HPDE6-E6E7 (cell line): ENCODE data around the gene RCOR1.
"Not testable (repeated sequence)": the region's sequence is repeated elsewhere in the genome, so short reads cannot be mapped to it uniquely, and the experiment has no call there.

Experiments
- DNase-seq: peaks from one replicate; pipeline ENCODE4 v3.0.0; 2011; ENCODE audit warnings: missing footprints; ENCODE audit errors: extremely low spot score

RCOR1 gene

DNA sequence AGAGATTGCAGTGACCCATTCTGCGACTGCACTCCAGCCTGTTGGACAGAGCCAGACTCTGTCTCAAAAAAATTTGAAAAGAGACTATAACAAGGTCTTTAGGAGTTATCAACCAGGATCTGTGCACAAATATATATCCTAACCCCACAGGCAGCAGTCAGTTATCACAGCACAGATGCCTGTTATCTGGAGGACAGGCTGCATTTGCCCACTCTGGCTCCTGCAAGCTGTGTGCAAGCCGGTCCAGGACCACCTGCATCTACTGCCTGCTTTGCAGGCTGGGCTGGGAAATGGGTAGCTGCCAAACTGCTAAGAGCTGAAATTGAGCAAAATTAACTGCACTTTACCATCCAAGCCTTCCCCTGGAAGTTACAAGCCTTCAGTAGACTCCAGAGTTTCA is 21.4 kb upstream of the RCOR1 start:
- no peak for DNase-seq

DNA sequence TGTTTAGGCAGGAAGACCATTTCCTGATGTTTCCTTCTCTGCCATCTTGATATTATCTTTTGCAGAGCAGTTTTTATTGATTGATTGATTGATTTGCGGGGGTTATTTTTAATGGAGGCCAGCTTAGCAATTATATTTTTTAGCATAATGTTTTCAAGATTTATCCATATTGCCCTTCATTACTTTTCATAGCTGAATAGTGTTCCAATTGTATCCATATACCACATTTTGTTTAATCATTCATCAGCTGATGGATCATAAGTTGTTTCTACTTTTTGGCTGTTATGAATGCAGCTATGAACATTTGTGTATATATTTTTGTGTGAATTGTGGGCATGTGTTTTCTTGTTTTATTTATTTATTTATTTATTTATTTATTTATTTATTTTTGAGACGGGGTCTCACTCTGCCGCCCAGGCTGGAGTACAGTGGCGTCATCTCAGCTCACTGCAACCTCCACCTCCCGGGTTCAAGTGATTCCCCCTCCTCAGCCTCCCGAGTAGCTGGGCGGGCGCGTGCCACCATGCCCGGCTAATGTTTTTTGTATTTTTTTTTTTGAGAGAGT is 20.9 kb upstream of the RCOR1 start:
- DNase-seq = no peak

GRCh38 chr14:102573161-102573560 is 19.3 kb upstream of the RCOR1 start:
- DNase-seq = not testable (repeated sequence)

DNA sequence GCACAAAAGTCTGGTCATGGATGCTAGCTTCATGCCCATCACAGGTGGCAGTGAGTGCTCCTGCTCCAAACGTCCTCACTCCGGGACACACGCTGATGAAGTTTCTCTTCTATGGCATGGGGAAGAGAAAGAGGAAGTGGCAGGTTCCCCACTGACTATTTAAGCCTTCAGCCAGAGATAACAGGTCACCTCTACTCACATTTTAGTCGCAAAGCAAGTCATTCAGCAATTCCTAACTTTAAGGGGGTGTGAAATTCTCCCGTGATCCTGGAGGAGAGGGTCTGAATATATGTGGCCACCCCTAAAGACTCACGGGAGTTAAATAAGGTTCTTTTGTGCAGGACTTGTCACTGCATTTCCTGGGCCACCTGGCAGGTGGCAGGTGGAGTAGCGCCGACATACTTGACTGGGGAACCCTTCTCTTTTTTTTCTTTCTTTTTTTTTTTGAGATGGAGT is 18.8 kb upstream of the RCOR1 start:
- no peak for DNase-seq

DNA sequence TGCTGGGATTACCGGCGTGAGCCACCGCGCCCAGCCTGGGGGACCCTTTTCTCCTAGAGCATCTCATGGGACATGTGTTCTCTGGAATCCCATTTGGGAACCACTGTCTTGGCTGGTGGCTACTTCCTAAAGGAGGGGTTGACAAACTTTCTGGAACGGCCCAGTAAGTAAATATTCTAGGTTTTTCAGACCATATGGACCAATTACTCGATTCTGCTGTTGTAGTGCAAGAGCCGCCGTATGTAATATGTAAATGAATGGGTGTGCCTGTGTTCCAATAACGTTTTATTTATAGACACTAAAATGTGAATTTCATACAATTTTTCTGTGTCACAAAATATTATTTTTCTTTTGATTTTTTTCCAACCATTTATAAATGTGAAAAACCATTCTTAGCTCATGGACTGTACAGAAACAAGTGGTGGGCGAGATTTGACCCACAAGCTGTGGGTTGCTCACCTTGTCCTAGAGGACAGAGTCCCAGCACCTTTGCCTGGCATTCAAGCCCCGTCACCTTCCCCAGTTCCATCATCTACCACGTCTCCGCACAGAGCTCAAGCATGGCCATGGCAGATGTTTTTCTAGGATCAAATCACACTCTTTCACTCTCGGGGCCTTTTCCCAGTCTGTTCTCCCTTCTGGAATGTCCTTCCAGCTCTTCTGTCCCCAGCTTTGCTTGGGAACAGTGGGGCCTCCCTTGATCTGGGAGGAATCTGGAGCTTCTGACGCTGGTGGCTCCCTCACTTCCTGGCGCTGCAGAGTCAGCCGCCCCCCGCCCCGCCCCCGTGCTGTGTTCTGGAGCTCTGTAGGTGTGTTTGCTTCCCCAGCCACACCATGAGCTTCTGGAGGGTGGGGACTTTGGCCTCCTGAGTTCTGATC is 17.9 kb upstream of the RCOR1 start:
- no peak for DNase-seq

DNA sequence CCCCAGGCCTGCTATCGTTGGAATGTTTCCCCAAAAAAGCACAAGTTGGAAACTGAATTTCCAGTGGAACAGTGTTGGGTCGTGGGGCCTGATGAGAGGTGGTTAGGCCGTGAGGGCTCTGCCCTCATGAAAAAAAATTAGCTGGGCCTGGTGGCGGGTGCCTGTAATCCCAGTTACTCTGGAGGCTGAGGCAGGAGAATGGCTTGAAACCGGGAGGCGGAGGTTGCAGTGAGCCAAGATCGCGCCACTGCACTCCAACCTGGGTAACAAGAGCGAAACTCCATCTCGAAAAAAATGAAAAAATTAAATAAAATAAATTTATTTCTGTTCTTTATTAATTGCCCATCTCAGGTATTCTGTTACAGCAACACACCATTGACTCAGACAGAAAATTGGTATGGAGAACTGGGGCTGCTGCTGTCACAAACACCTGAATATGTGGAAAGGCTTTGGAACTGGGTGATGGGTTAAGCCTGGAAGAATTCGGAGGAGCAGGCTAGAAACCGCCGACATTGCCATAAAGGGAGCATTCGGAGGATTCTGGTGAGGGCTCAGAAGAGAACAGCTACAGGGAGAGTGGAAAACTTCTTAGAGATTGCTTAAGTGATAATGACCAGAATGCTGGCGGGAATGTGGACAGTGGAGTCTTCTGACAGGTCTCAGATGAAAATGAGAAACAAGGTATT is 17.1 kb upstream of the RCOR1 start:
- DNase-seq = no peak

GRCh38 chr14:102575846-102576428 is 16.5 kb upstream of the RCOR1 start:
- not testable (repeated sequence) for DNase-seq

GRCh38 chr14:102578821-102579220 is 13.6 kb upstream of the RCOR1 start:
- DNase-seq = no peak

DNA sequence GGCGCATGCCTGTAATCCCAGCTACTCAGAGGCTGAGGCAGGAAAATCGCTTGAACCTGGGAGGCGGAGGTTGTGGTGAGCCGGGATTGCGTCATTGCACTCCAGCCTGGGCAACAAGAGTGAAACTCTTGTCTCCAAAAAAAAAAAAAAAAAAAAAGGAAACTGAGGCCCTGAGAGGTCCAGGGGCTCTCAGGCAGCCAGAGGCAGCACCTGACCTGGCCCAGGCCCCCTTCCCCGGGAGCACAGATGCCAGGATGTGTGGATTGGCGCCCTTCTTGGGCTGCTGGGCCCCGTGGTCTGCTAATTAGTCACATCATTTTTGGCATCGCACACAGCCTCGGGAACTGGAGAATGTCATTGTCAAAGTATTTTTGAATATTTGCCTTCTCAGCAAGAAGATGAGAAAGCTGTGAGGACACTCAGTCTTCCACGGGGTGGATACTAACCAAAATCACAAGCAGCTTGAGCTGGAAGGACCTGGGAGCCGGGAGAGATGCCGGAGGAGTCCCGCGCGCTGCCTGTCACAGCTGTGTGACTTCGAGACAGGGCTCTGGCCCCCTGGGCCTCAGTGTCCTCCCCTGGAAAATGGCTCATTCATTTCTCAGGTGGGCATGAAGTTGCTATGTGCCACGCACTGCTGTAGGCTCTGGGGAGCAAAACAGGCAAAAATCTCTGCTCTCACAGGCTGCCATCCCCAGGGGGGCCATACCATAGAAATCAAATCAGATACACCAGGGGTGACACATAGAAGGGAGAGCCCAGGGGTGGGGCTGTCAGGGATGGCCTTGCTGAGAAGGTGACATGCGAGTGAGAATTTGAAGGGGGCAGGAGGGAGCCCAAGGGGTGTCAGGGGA is 12.5 kb upstream of the RCOR1 start:
- DNase-seq = no peak

DNA sequence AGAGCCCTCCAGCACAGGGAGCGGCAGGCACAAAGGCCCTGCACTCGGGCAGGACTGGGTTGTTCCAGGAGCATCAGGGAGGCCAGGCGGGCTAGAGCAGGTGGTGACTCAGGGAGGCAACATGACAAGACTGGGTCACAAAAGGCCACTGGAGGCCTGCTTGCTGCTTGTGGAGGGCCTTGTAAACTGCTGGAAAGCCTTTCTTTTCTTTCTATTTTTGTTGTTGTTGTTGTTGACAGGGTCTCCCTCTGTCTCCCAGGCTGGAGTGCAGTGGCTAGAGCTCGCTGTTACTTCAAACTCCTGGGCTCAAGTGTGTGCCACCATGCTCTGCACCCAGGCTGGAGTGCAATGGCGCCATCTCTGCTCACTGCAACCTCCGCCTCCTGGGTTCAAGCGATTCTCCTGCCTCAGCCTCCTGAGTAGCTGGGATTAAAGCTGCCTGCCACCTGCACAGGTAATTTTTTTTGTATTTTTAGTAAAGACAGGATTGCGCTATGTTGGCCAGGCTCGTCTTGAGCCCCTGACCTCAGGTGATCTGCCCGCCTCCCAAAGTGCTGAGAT is 11.8 kb upstream of the RCOR1 start:
- DNase-seq = no peak

DNA sequence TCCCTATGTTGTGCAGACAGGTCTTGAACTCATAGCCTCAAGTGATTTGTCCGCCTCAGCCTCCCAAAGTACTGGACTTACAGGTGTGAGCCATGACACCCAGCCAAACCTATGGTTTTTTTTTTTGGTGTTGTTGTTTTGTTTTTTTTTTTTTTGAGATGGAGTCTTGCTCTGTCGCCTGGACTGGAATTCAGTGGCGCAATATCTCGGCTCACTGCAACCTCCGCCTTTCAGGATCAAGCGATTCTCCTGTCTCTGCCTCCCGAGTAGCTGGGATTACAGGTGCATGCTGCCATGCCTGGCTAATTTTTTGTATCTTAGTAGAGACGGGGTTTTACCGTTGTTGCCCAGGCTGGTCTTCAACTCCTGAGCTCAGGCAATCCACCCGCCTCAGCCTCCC is 11.3 kb upstream of the RCOR1 start:
- DNase-seq = no peak

DNA sequence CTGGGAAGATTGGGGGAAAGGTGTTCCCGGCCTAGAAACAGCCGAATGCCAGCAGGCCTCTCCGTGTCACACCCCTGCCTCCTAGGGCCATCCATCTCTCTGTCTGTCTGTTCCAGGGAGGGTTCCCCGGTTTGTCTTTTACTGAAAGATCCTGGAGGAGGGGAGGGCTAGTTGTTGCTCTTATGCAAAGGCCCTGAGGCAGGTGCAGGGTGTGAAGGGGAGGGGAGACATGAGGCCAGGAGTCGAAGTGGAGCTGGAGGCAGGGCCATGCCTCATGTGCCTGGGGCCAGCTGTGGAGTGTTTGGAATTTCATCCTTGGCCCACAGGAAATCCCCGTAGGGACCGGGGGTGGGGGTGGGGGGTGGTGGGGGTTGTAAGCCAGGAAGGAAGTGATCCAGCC is 8.7 kb upstream of the RCOR1 start:
- no peak for DNase-seq

- no peak for DNase-seq
Observed at GRCh38 chr14:102584871-102585869, 7.3 kb upstream of the RCOR1 start.

DNA sequence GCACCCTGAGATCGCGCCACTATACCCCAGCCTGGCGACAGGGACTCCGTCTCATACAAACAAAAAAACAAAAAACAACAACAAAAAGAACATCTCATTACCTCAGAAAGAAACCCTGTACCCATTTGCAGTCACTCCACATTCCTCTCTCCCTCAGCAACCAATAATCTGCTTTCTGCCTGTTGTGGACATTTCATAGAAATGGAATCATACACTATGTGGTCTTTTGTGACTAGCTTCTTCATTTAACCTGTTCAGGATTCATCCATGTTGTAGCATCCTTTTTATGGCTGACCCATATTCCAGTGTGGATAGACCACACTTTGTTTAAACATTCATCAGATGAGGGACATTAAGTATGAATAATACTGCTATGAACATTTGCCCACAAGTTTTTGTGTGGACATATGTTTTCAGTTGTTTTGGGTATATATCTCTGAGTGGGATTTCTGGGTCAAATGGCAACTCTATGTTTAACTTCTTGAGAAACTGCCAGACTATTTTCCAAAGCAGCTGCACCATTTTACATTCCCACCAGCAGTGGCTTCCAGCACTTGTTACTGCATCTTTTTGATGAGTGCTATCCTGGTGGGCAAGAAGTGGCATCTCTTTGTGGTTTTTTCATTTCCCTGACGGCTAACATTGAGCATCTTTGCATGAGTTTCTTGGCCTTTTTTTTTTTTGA is 5.9 kb upstream of the RCOR1 start:
- no peak for DNase-seq

- no peak for DNase-seq
Observed at GRCh38 chr14:102588821-102589220, 3.6 kb upstream of the RCOR1 start.

GRCh38 chr14:102589761-102590290 is 2.6 kb upstream of the RCOR1 start:
- no peak for DNase-seq

GRCh38 chr14:102590667-102591099 is 1.8 kb upstream of the RCOR1 start:
- no peak for DNase-seq

GRCh38 chr14:102591372-102591943 is 991 bp upstream of the RCOR1 start:
- DNase-seq = no peak

GRCh38 chr14:102592763-102593060 is 263 bp downstream of the RCOR1 start:
- no peak for DNase-seq
